Measurements from ENCODE around the gene FIZ1. TPM values are rescaled to one million over a fixed set of nuclear protein-coding genes. Genes with fewer than 3 reads are reported as not detected.

Gene FIZ1
- total and polyA plus RNA-seq, 2 experiments from 2014 or later, result 2.3 to 3.4 TPM

- Histone ChIP-seq H3K4me3 (no peak overlapping the region), H3K36me3 (ENCODE audit: low read depth) (no peaks in the 10 kb centered on the region), H3K79me2 (ENCODE audit: insufficient read depth) (no peaks in the 10 kb centered on the region), H3K9ac (no peak overlapping the region), H2AFZ (no peak overlapping the region), H4K20me1 (ENCODE audit: insufficient read depth) (no peaks in the 10 kb centered on the region), H3K27me3 (replicated peaks; ENCODE audit: insufficient read depth) (no peaks in the 10 kb centered on the region), H3F3A (ENCODE audit: insufficient read depth) (peaks cover 15% of the 10 kb centered on the region), H3K4me1 (ENCODE audit: insufficient read depth) (peaks cover 15% of the 10 kb centered on the region), H3K9me3 (ENCODE audit: low read depth) (no peaks in the 10 kb centered on the region), H3K27ac (no peak overlapping the region), H3K9me2 (ENCODE audit: insufficient read depth) (no peaks in the 10 kb centered on the region), H3K4me2 (ENCODE audit: unreplicated experiment) (no peak overlapping the region)
- in situ Hi-C loops (cut with MboI), result no loop called here
- no peak for DNase-seq
- 70 to 76% methylated on average over 8 to 11 of the region's 11 CpGs for WGBS, 2 experiments (ENCODE audit: low coverage in 1 of 2, low lambda C conversion rate in 2 of 2, missing lambda C conversion rate in 2 of 2)
- TF ChIP-seq EZH2phosphoT487 (IDR thresholded peaks at IDR 0.05; ENCODE audit: insufficient read depth, low read depth) (no peak), EZH2 (IDR thresholded peaks at IDR 0.05; ENCODE audit: insufficient read depth, poor library complexity, severe bottlenecking) (no peak)
Measured at GRCh38 chr19:55546011-55546410, 53.3 kb downstream of the FIZ1 start.

- Histone ChIP-seq H3K27ac (no peak within 1 kb of the TSS), H3K27me3 (replicated peaks; ENCODE audit: insufficient read depth) (no peaks in the 10 kb centered on the region), H3K4me2 (ENCODE audit: unreplicated experiment) (no peak within 1 kb of the TSS), H3K36me3 (ENCODE audit: low read depth) (no peaks in the 10 kb centered on the region), H3K9me3 (ENCODE audit: low read depth) (no peaks in the 10 kb centered on the region), H3K79me2 (ENCODE audit: insufficient read depth) (no peaks in the 10 kb centered on the region), H3K9ac (no peak within 1 kb of the TSS), H2AFZ (no peak within 1 kb of the TSS), H3K4me3 (no peak within 1 kb of the TSS), H3K9me2 (ENCODE audit: insufficient read depth) (no peaks in the 10 kb centered on the region), H3F3A (ENCODE audit: insufficient read depth) (peaks cover 15% of the 10 kb centered on the region), H4K20me1 (ENCODE audit: insufficient read depth) (no peaks in the 10 kb centered on the region), H3K4me1 (ENCODE audit: insufficient read depth) (peaks cover 15% of the 10 kb centered on the region)
- TF ChIP-seq EZH2phosphoT487 (IDR thresholded peaks at IDR 0.05; ENCODE audit: insufficient read depth, low read depth) (no peak), EZH2 (IDR thresholded peaks at IDR 0.05; ENCODE audit: insufficient read depth, poor library complexity, severe bottlenecking) (no peak)
- in situ Hi-C loops (cut with MboI), result no loop called here
- DNase-seq, result no peak
- WGBS, 2 experiments (ENCODE audit: low coverage in 1 of 2, low lambda C conversion rate in 2 of 2, missing lambda C conversion rate in 2 of 2), result 68 to 75% methylated on average over 10 of the region's 10 CpGs
Measured at GRCh38 chr19:55545443-55545842, 53.9 kb downstream of the FIZ1 start, which contains the start of gene SBK3. Gene SBK3 (minus strand): TSS chr19:55545543. CDS start chr19:55545543, 0 bp downstream.

- DNase-seq, result no peak
- no peaks in the 10 kb centered on the region for H3K79me2 ChIP-seq (ENCODE audit: insufficient read depth)
- H3K9ac ChIP-seq, result no peak overlapping the region
- H3K4me1 ChIP-seq (ENCODE audit: insufficient read depth), result peaks cover 15% of the 10 kb centered on the region
- no peak overlapping the region for H2AFZ ChIP-seq
- H3K36me3 ChIP-seq (ENCODE audit: low read depth), result no peaks in the 10 kb centered on the region
- no peaks in the 10 kb centered on the region for H4K20me1 ChIP-seq (ENCODE audit: insufficient read depth)
- no peaks in the 10 kb centered on the region for H3K27me3 ChIP-seq (replicated peaks; ENCODE audit: insufficient read depth)
- 71 to 74% methylated on average over 11 to 23 of the region's 23 CpGs for WGBS, 2 experiments (ENCODE audit: low coverage in 1 of 2, low lambda C conversion rate in 2 of 2, missing lambda C conversion rate in 2 of 2)
- H3K9me3 ChIP-seq (ENCODE audit: low read depth), result no peaks in the 10 kb centered on the region
- no peak overlapping the region for H3K4me2 ChIP-seq (ENCODE audit: unreplicated experiment)
- in situ Hi-C loops (cut with MboI), result no loop called here
- no peak overlapping the region for H3K27ac ChIP-seq
- peaks cover 12% of the 10 kb centered on the region; the same call in 1 of the 2 replicates for H3F3A ChIP-seq (ENCODE audit: insufficient read depth)
- no peak for TF ChIP-seq EZH2 (IDR thresholded peaks at IDR 0.05; ENCODE audit: insufficient read depth, poor library complexity, severe bottlenecking)
- no peak for TF ChIP-seq EZH2phosphoT487 (IDR thresholded peaks at IDR 0.05; ENCODE audit: insufficient read depth, low read depth)
- no peak overlapping the region for H3K4me3 ChIP-seq
- no peaks in the 10 kb centered on the region for H3K9me2 ChIP-seq (ENCODE audit: insufficient read depth)
Measured at GRCh38 chr19:55544776-55545439, 54.4 kb downstream of the FIZ1 start.

- Histone ChIP-seq H3K27ac (no peak overlapping the region), H3K9me3 (ENCODE audit: low read depth) (no peaks in the 10 kb centered on the region), H3K4me2 (ENCODE audit: unreplicated experiment) (no peak overlapping the region), H3K9me2 (ENCODE audit: insufficient read depth) (no peaks in the 10 kb centered on the region), H3K9ac (no peak overlapping the region), H3K27me3 (replicated peaks; ENCODE audit: insufficient read depth) (no peaks in the 10 kb centered on the region), H4K20me1 (ENCODE audit: insufficient read depth) (no peaks in the 10 kb centered on the region), H3F3A (ENCODE audit: insufficient read depth) (peaks cover 12% of the 10 kb centered on the region; the same call in 1 of the 2 replicates), H3K36me3 (ENCODE audit: low read depth) (no peaks in the 10 kb centered on the region), H3K4me3 (no peak overlapping the region), H3K79me2 (ENCODE audit: insufficient read depth) (no peaks in the 10 kb centered on the region), H2AFZ (no peak overlapping the region), H3K4me1 (ENCODE audit: insufficient read depth) (peaks cover 15% of the 10 kb centered on the region)
- no peak for TF ChIP-seq EZH2phosphoT487 (IDR thresholded peaks at IDR 0.05; ENCODE audit: insufficient read depth, low read depth)
- no peak for TF ChIP-seq EZH2 (IDR thresholded peaks at IDR 0.05; ENCODE audit: insufficient read depth, poor library complexity, severe bottlenecking)
- in situ Hi-C loops (cut with MboI), result no loop called here
- WGBS, 2 experiments (ENCODE audit: low coverage in 1 of 2, low lambda C conversion rate in 2 of 2, missing lambda C conversion rate in 2 of 2), result 68 to 80% methylated on average over 11 to 15 of the region's 15 CpGs
- no peak for DNase-seq
Measured at GRCh38 chr19:55544014-55544413, 55.3 kb downstream of the FIZ1 start.

Measured in GM23248 (cell line).